Hepatocyte (in vitro differentiated cells): ENCODE results near the gene ARHGEF38. TPM values are rescaled to one million over a fixed set of nuclear protein-coding genes. Genes with fewer than 3 reads are reported as not detected.

ENCODE experiments used
- DNase-seq: peaks from one replicate; pipeline ENCODE4 v3.0.0-alpha.2; 2016; ENCODE audit warnings: low spot score
- H2AFZ ChIP-seq: fragments of 200-600 bp; sonication (generic); 2 replicates; pipeline ENCODE4 v1.6.0; 2016; ENCODE audit warnings: antibody characterized with exemption, mild to moderate bottlenecking
- H3K27ac ChIP-seq: fragments of 200-600 bp; sonication (generic); 2 replicates; pipeline ENCODE4 v1.5.1; 2016; ENCODE audit warnings: mild to moderate bottlenecking
- H3K27me3 ChIP-seq: fragments of 200-600 bp; sonication (generic); 2 replicates; pipeline ENCODE4 v1.6.1; 2016
- H3K36me3 ChIP-seq: fragments of 200-600 bp; sonication (generic); replicated peaks from 2 replicates; pipeline ENCODE4 v1.5.1; 2016; ENCODE audit warnings: low read depth; ENCODE audit not compliant: insufficient read depth
- H3K4me1 ChIP-seq: fragments of 200-600 bp; sonication (generic); 2 replicates; pipeline ENCODE4 v1.5.1; 2016; ENCODE audit warnings: mild to moderate bottlenecking, moderate library complexity; ENCODE audit not compliant: insufficient read depth
- H3K4me2 ChIP-seq: fragments of 200-600 bp; sonication (generic); 2 replicates; pipeline ENCODE4 v1.6.0; 2016
- H3K4me3 ChIP-seq: fragments of 200-600 bp; sonication (generic); 2 replicates; pipeline ENCODE4 v1.5.1; 2016; ENCODE audit warnings: mild to moderate bottlenecking
- H3K79me2 ChIP-seq: fragments of 200-600 bp; sonication (generic); 2 replicates; pipeline ENCODE4 v1.6.0; 2017; ENCODE audit warnings: mild to moderate bottlenecking
- H3K9me2 ChIP-seq: fragments of 200-600 bp; sonication (generic); replicated peaks from 2 replicates; pipeline ENCODE4 v1.6.0; 2017; ENCODE audit warnings: mild to moderate bottlenecking; ENCODE audit not compliant: insufficient read depth
- H3K9me3 ChIP-seq: fragments of 200-600 bp; sonication (generic); 2 replicates; pipeline ENCODE4 v1.5.1; 2016; ENCODE audit warnings: low read depth, mild to moderate bottlenecking
- H4K20me1 ChIP-seq: fragments of 200-600 bp; sonication (generic); 2 replicates; pipeline ENCODE4 v1.6.0; 2016; ENCODE audit warnings: mild to moderate bottlenecking; ENCODE audit not compliant: insufficient read depth, poor library complexity, severe bottlenecking
- CTCF ChIP-seq: fragments of 200-600 bp; sonication (generic); IDR thresholded peaks from 2 replicates; pipeline ENCODE4 v1.5.1; 2016; ENCODE audit warnings: antibody characterized with exemption, mild to moderate bottlenecking; ENCODE audit not compliant: poor library complexity
- EZH2 ChIP-seq: fragments of 200-600 bp; sonication (generic); IDR thresholded peaks from 2 replicates; pipeline ENCODE4 v1.6.1; 2016; ENCODE audit warnings: antibody characterized with exemption, mild to moderate bottlenecking, borderline replicate concordance
- EZH2phosphoT487 ChIP-seq: fragments of 200-600 bp; sonication (generic); IDR thresholded peaks from one replicate; pipeline ENCODE4 v1.6.1; 2018; ENCODE audit warnings: antibody characterized with exemption, mild to moderate bottlenecking, low read depth, moderate library complexity; ENCODE audit not compliant: unreplicated experiment, severe bottlenecking
- WGBS: methylation state at CpG from one replicate; pipeline ENCODE4 v1.1.6; 2016; ENCODE audit warnings: low lambda C conversion rate; ENCODE audit errors: missing lambda C conversion rate; 5-methylcytosine and 5-hydroxymethylcytosine counted together
- polyA plus RNA-seq: library from polyadenylated mRNA; unstranded; fragments of >200 nt; fragmentation: Nextera tagmentation; extraction: Ambion mirVana; gene quantifications from 2 replicates; pipeline ENCODE4 v1.2.1, GENCODE V29; 2016
- total RNA-seq: library from RNA; depleted of rRNA; stranded (reverse); fragments of >200 nt; gene quantifications from 2 replicates; pipeline ENCODE4 v1.2.3, GENCODE V29; 2014

Gene ARHGEF38
- total and polyA plus RNA-seq, 2 experiments from 2014 or later, result 2.0 to 4.0 TPM

- no peak for DNase-seq
- Histone ChIP-seq H3K9me3 (no peaks in the 10 kb centered on the region), H3K4me2 (no peak overlapping the region), H3K9me2 (no peaks in the 10 kb centered on the region), H3K4me3 (no peak overlapping the region), H3K36me3 (no peaks in the 10 kb centered on the region), H2AFZ (no peak overlapping the region), H4K20me1 (no peaks in the 10 kb centered on the region), H3K4me1 (peaks cover 12% of the 10 kb centered on the region), H3K79me2 (no peaks in the 10 kb centered on the region), H3K27me3 (no peaks in the 10 kb centered on the region), H3K27ac (no peak overlapping the region)
- 91% methylated on average over 1 of the region's 1 CpG for WGBS
- TF ChIP-seq CTCF, result no peak
- TF ChIP-seq EZH2phosphoT487, result no peak
- TF ChIP-seq EZH2, result no peak
Observed at GRCh38 chr4:105536601-105537000, 15.8 kb upstream of the ARHGEF38 start.

DNA sequence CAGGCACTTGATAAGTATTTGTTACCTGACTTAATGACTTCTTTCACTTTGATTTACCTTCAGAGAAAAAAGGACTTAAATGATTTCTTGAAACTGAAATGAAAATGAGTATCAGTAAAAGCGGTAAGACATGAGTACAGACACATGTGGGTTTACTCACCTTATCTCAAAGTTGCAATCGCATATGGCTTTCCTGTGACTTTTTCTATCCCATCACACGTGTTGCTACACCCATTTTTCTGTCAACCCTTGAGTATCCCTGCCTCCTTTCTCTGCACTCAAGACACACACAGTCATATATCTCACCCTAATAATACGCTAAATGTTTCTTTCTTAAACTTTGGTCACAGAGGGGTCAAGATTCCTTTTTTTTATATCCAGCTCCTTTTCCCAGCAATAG is 11.0 kb upstream of the ARHGEF38 start:
- Histone ChIP-seq H3K9me2 (no peaks in the 10 kb centered on the region), H3K4me1 (peaks cover 12% of the 10 kb centered on the region), H3K9me3 (no peaks in the 10 kb centered on the region), H3K4me2 (no peak overlapping the region), H3K36me3 (no peaks in the 10 kb centered on the region), H3K27me3 (no peaks in the 10 kb centered on the region), H4K20me1 (no peaks in the 10 kb centered on the region), H3K79me2 (no peaks in the 10 kb centered on the region), H2AFZ (no peak overlapping the region), H3K4me3 (no peak overlapping the region), H3K27ac (no peak overlapping the region)
- TF ChIP-seq CTCF, result no peak
- TF ChIP-seq EZH2, result no peak
- no peak for TF ChIP-seq EZH2phosphoT487
- 64% methylated on average over 4 of the region's 4 CpGs for WGBS
- DNase-seq, result no peak

GRCh38 chr4:105542039-105542438 is 10.4 kb upstream of the ARHGEF38 start:
- 84% methylated on average over 3 of the region's 3 CpGs for WGBS
- Histone ChIP-seq H3K4me1 (peaks cover 12% of the 10 kb centered on the region), H3K4me3 (no peak overlapping the region), H4K20me1 (no peaks in the 10 kb centered on the region), H3K27me3 (no peaks in the 10 kb centered on the region), H3K36me3 (no peaks in the 10 kb centered on the region), H3K9me3 (no peaks in the 10 kb centered on the region), H3K9me2 (no peaks in the 10 kb centered on the region), H3K27ac (no peak overlapping the region), H3K4me2 (no peak overlapping the region), H2AFZ (no peak overlapping the region), H3K79me2 (no peaks in the 10 kb centered on the region)
- TF ChIP-seq EZH2 (no peak), EZH2phosphoT487 (no peak), CTCF (no peak)
- no peak for DNase-seq

DNA sequence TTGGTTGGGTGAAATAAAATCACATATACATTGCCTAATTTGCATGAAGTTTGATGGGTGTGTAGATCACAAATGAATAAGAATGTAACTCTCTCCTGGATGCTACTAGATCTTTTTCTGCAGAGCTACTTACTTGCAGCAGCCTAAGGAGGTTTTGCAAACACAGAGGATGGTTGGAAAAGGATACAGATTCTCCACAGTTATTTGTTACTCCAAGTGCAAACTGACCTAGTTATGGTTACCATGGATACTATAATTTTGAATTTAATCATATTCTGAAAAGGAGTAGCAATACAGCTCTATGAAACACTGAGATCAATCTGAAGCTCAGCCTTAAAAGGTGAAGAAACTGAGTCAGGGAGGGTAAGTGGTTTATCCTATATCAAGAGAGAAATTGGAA is 9.1 kb upstream of the ARHGEF38 start:
- no peak for DNase-seq
- no peaks in the 10 kb centered on the region for H3K36me3 ChIP-seq
- H3K4me2 ChIP-seq, result no peak overlapping the region
- H3K27me3 ChIP-seq, result no peaks in the 10 kb centered on the region
- no peaks in the 10 kb centered on the region for H3K79me2 ChIP-seq
- peaks cover 12% of the 10 kb centered on the region for H3K4me1 ChIP-seq
- H3K27ac ChIP-seq, result no peak overlapping the region
- H3K9me3 ChIP-seq, result no peaks in the 10 kb centered on the region
- no peaks in the 10 kb centered on the region for H3K9me2 ChIP-seq
- H4K20me1 ChIP-seq, result no peaks in the 10 kb centered on the region
- H2AFZ ChIP-seq, result no peak overlapping the region
- H3K4me3 ChIP-seq, result no peak overlapping the region
- no peak for TF ChIP-seq EZH2phosphoT487
- TF ChIP-seq EZH2, result no peak
- no peak for TF ChIP-seq CTCF
